Left forelimb (tissue), 1 donor: ENCODE measurements around the gene WASF2.
A peak's percentile ranks its signal among the peaks of the same experiment; 100 is the strongest.

ENCODE experiments used
- DNase-seq: peaks from one replicate; pipeline ENCODE4 v3.0.0-alpha.2; 2018; ENCODE audit warnings: low spot score

Gene WASF2

GRCh38 chr1:27357281-27358037 lies 132.5 kb downstream of the WASF2 start:
- DNase-seq = peak; percentile 88

- DNase-seq = no peak
Measured at GRCh38 chr1:27356619-27357280, 133.2 kb downstream of the WASF2 start.

- no peak for DNase-seq
Measured at GRCh38 chr1:27356277-27356618, 133.7 kb downstream of the WASF2 start.

- no peak for DNase-seq
Measured at GRCh38 chr1:27355683-27356082, 134.3 kb downstream of the WASF2 start.
